ENCODE data around the gene SHLD1.

DNA sequence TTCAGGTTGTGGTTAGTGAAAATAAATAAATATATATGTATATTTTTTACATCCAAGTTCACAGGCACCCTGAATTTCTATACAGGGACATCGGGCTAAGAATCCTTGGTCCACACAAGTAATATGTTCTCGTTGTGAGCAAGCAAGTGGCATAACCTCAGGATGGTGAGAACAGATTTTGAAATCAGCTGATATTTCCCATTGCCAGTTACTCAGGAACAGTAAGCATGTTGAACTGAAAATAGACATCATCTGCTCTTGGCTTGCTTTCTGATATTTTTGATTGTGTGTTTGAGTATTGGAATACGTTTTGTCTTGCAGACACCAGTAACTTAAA, 112.5 kb downstream of the SHLD1 start:
- TF ChIP-seq, protein P1, sequence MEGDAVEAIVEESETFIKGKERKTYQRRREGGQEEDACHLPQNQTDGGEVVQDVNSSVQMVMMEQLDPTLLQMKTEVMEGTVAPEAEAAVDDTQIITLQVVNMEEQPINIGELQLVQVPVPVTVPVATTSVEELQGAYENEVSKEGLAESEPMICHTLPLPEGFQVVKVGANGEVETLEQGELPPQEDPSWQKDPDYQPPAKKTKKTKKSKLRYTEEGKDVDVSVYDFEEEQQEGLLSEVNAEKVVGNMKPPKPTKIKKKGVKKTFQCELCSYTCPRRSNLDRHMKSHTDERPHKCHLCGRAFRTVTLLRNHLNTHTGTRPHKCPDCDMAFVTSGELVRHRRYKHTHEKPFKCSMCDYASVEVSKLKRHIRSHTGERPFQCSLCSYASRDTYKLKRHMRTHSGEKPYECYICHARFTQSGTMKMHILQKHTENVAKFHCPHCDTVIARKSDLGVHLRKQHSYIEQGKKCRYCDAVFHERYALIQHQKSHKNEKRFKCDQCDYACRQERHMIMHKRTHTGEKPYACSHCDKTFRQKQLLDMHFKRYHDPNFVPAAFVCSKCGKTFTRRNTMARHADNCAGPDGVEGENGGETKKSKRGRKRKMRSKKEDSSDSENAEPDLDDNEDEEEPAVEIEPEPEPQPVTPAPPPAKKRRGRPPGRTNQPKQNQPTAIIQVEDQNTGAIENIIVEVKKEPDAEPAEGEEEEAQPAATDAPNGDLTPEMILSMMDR (IDR thresholded peaks at IDR 0.05; ENCODE audit: borderline replicate concordance, extremely low read depth, low read length, poor library complexity, severe bottlenecking): no peak
- TF ChIP-seq EZH2 (IDR thresholded peaks at IDR 0.05; ENCODE audit: borderline replicate concordance, low read depth, low read length, severe bottlenecking): no peak

Measured in DND-41 (cell line).